Ureter (tissue), 1 donor: Measurements from ENCODE around the gene MDK. TPM values are rescaled to one million over a fixed set of nuclear protein-coding genes. Genes with fewer than 3 reads are reported as not detected.

Experiments used
- total RNA-seq: library from RNA; stranded (reverse); gene quantifications from one replicate; pipeline ENCODE4 v1.2.4, GENCODE V29; 2023
- donor health status: DM: yes; HTN: yes; CAD: no.

The MDK gene
- total RNA-seq, 1 donor from 2014 or later: 105 TPM

Other genes starting within 250 kb of the MDK start
- 39.6 TPM for gene CREB3L1, start 104.0 kb upstream of the MDK start, total RNA-seq
- 76.3 TPM for gene DGKZ, start 34.2 kb upstream of the MDK start, total RNA-seq
- not detected for gene CHRM4, start 10.1 kb downstream of the MDK start, total RNA-seq
- gene AMBRA1, start 212.4 kb downstream of the MDK start, total RNA-seq: 56.0 TPM
- 4.8 TPM for gene HARBI1, start 235.6 kb downstream of the MDK start, total RNA-seq
- gene ATG13, start 235.9 kb downstream of the MDK start, total RNA-seq: 80.7 TPM